GM19099 (cell line): Measurements from ENCODE around the gene OR5AN1.

ENCODE experiments used
- POLR2A ChIP-seq: IDR thresholded peaks from 3 replicates; pipeline ENCODE4 v1.6.1; 2011; ENCODE audit warnings: low read depth; ENCODE audit not compliant: insufficient read length; ENCODE audit errors: extremely low read depth

OR5AN1 gene, protein sequence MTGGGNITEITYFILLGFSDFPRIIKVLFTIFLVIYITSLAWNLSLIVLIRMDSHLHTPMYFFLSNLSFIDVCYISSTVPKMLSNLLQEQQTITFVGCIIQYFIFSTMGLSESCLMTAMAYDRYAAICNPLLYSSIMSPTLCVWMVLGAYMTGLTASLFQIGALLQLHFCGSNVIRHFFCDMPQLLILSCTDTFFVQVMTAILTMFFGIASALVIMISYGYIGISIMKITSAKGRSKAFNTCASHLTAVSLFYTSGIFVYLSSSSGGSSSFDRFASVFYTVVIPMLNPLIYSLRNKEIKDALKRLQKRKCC

DNA sequence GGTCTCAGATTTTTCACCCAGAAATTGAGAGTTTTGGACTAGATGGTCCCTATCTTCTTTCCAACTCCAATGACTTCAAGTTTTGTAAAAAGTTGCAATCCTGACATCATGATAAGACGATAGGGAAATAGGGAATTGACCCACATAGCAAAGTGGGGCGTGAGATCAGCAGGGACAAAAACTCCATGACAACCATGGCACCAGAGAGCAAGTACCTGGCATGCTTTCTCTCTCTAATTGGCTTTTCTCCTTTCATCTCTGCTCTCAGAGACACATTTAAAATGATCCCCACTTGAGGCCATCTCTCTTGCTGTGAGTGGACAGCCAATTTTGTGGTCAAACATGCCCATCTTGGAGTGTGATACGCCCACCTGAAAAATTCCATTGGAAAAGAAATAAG lies at the start of gene OR5AN1:
Gene OR5AN1 (plus strand): TSS at position 301 of the 400 bp plus-strand sequence. CDS start 5,564 bp downstream, outside the sequence.
- TF ChIP-seq POLR2A, result no peak

DNA sequence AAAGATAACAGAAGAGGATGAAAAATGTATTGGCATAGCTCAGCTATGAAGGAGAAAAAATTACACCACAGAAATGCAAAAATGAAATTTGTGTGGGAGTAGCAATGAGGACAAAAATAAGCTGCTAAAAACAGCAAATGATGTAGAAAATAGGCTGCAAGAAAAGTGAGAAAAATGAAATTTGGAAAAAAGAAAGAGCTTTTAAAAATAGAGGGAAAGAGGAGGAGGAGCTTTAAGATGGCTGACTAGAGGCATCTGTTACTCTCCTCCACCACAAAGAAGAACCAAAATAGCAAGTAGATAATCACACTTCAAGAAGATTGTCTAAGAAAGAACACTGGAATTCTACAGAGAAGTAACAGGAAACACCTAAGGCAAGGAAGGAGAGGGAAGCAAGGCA lies 23.7 kb upstream of the OR5AN1 start:
- TF ChIP-seq POLR2A, result no peak

DNA sequence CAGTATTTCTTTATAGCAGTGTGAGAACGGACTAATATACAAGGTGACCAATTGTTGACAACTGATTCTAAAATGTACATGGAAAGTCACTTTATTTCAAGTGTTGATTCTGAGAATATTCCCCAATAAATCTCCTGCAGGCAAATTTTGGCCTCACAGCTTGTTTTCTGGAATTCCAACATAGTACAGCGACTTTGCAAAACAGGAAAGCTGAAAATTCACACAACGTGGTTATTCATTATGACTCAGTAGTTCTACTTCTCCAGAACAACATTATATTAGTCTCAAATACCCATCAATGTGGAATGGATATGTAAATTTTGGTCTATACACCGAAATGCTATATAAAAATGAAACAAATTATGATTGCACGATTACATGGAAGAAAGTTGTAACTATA lies 22.5 kb upstream of the OR5AN1 start:
- TF ChIP-seq POLR2A, result no peak

DNA sequence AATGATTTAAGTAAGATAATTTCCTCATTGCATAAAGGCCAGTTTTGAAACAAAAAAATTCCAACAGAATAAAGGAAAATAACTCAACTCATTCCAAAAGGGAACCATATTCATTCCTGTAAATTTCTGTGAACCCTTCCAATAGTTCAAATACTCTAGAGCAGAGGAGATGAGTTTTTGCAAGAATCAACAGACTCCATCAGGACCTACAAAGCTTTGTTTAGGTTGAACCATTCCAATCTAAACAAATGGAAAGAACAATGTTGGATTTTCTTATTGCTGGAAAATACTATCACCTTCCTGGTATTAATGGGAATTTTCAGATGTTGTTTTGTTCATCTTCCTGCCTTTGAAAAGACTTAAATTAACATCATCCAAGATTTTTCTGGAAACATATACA lies 21.8 kb upstream of the OR5AN1 start:
- TF ChIP-seq POLR2A, result no peak

DNA sequence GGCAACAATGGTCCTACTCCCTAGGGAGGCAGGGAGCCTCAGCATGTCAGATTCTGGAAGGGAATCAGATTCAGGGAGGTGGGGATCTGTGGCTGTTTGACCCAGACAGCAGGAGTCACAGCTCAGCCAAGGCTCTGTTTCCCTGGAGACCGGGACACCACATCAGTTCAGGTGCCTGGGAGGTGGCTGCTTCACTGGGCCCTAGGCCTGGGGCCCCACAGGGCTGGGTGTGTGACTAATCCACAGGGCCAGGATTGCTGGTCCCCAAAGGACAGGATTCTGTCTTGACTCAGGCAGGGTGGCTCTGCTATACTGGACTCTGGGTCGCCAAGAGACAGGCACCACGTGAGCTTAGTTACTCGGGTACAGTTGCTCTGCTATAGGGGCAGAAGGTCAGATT lies 3.5 kb upstream of the OR5AN1 start:
- TF ChIP-seq POLR2A, result no peak

DNA sequence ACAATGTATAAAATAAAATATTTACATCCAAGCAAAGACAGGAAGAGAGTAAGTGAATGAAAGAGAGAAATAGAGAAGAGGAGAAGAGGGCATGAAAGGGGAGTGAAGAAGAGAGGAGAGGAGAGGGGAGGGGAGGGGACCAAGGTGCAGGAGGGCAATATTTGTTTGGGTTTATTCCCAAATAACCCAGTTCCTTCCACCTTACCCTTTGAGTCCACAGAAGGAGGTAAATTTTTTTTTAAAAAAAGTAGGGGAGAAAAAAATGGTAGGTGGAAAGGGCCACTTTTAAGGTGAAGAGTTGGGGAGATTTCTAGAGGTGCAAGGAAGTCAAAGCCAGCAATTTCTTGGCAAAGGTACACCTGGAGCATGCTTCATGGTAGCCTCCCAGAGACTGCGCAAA lies 2.1 kb upstream of the OR5AN1 start:
- no peak for TF ChIP-seq POLR2A

DNA sequence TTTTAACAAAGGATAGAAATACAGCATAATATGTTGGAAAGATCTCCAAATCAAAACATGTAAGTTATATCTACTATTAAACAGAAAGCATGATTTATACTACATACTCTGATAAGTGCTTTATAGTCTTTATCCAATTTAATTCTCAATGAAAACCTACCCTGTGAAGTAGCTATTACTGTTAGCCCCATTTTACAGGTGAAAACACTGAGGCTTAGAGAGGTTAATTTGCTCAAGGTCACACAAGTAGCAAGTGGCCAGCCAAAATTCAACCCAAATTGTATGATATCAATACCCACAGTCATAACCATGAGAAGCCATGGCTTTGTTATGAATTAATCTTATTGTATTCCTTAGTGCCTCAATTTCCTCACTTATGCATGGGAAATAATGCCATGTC lies 675 bp upstream of the OR5AN1 start:
- TF ChIP-seq POLR2A, result no peak

DNA sequence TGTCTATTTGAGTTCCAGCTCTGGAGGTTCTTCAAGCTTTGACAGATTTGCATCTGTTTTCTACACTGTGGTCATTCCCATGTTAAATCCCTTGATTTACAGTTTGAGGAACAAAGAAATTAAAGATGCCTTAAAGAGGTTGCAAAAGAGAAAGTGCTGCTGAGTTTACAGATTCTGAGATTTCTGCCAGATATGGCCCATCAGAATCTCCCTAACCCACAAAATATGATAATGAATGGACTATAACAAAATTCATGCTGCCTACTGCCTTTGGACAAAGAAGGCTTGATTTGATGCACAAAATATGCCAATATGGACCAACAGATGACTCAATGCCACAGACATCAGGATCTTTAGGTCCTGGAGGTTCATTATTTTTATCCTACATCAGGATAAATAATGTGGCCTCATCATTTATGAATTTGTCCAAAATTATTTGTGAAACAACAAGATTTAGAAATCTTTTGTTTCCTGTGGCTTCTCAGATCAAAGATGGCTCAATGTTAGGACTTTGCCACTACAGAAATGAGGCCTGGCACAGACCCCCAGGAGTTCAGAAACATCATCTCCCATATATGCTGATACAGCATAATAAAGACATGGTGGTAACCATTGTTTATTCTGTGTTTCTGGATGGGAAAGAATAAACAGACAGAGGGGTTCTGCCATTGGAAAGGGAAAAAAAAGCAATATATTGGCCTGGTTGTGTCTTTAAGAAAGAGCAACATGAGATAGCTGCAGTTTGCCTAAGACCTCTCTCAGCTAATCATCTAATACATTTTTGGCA lies 6.7 kb downstream of the OR5AN1 start:
- no peak for TF ChIP-seq POLR2A

DNA sequence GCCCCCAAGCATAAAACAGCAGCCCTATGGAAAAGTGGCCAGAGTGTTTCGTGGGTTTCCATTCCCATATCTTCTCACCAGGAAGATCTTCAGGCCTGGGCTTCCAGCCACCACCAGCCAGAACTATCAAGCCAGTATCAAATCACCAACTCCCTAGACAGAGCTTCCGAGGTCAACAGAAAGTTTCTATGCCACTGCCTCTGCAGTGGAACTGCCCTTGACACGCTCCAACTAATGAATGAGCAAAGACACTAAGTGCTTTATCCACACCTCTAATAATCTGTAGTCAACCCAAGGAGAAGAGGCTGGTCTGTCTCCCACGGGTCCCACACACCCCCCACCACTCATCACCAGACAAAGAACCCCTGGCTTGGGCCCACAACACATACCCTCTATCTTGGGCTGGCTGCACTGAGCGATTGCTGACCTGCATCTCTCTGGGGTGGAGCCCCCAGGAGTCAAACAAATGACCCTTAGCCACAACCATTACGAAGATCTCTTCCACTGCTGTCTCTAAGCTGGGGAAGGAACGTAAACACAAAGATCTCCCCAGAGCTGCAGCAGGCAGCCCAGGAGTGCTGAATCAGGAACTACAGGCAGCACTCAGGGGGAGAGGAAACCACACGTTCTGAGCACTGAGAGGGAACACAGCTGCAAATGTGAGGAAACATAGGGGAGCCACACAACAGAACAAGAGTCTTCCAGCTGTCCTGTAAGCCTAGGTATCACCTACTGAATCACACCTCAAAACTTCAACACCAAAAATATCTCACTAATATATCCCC lies 9.7 kb downstream of the OR5AN1 start:
- no peak for TF ChIP-seq POLR2A

DNA sequence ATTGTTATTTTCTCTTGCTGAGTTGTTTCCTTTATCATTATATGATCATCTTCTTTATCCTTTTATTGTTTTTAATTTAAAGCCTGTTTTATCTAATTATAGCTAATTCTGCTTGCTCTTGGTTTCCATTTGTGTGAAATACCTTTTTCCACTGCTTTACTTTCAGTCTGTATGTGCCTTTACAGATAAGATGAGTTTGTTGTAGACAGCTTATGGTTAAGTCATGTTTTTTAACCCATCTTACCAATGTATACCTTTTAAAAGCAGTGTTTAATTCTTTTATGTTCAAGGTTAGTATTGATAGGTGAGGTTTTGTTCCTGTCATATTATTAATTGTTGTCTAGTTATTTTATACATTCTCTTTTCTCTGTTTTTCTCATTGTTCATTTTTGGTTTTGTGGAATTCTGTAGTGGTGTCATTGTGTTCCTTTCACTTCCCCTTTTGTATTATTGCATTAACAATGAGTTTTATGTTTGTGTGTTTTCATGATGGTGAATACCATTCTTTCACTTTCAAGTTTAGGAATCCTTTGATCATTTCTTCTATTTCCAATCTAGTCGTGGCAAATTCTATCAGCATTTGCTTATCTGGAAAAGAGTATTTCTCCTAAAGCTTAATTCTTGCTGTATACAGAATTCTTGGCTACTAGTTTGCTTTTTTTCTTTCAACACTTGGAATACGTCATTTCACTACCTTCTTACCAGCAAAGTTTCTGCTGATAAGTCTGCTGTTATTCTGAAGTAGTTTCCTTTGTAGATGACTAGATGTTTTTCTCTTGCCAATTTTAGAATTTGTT lies 21.8 kb downstream of the OR5AN1 start:
- no peak for TF ChIP-seq POLR2A

DNA sequence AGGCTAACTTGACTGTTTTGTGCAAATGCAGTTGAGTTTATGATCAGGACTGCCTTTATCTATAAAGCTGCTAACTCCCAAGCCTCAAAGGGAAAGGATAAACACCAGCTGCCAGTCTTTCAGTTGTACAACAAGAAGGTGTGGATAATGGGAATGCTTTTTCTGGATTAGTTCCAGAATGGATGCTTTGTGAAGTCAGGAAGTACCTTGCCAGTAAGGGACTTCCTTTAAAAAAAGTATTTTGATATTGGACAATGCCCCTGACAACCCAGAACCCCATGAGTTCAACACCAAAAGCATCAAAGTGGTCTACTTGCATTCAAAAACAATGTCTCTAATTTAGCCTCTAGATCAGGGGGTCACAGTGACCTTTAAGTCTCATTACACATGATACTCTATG lies 35.5 kb downstream of the OR5AN1 start:
- no peak for TF ChIP-seq POLR2A

DNA sequence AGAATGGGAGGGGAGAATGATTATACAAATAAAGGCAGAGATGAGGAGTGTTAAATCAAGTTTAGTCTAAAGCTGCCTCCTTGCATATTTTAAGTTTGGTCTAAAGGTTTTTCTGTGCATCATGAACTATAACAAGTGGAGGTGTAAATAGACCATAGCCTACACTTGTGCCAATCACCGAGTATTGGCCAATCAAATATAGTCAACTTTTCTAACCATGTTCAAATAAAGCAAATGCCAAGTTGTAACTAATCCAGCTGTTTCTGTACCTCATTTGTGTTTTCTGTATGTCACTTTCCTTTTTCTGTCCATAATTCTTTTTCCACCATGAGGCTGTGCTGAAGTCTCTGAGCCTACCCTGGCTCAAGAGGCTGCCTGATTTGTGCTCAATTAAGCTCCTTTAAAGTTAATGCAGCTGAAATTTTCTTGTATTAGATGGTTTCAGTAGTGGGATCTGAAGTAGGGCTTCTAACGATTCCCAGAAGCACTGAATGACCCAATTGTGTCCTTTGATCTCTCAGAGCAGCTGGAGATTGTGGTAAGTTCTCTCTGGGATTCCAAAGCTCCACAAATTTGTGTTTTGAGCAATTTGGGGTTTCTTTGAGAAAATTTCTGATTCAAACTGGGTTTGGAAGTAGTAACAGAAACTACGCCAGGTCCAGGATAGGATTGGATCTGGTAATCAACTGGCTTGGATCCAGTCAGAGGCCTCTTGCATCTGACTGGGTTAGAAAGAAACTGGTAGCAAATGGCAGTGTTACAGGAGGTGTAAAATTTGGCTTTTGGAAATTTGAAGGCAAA lies 42.0 kb downstream of the OR5AN1 start:
- TF ChIP-seq POLR2A, result no peak

DNA sequence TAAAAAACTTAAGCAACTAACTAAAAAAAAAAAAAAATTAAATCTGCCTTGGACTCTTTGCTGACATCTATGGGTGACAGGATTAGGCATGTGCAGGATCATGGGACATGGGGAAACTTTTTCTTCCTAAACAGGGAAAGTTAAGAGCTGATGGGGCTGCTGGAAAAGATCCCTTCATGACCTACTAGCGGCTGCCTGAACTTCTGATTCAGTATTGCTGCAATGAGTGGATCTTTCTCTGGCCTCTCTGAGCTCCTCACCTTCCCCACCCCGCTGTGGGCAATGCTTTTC lies 42.5 kb downstream of the OR5AN1 start:
- TF ChIP-seq POLR2A, result no peak

DNA sequence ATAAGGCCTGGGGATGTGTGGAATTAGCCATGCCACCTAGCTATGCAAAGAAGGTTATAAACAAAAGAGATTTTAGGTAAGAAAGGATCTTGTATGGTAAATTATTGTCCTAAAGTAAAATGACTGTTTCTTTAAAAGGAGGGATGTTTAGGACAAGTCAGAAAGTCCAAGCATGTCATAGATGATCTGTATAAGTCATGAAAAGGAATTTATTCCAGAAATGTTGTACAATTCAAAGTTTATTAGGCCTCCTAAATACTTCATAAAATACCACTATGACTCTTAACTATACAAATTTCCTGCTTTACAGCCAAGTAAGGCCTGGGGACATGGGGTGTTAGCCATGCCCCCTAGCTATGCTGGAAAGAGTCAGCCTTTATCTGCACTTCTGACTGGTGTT lies 44.9 kb downstream of the OR5AN1 start:
- TF ChIP-seq POLR2A, result no peak
